Measurements from ENCODE around the gene SLC5A4. TPM values are rescaled to one million over a fixed set of nuclear protein-coding genes. Genes with fewer than 3 reads are reported as not detected.

Gene SLC5A4
- total and polyA plus RNA-seq, 2 of the 4 experiments (the other 2 are of a cell fraction) = 0.10 to 0.18 TPM

DNA sequence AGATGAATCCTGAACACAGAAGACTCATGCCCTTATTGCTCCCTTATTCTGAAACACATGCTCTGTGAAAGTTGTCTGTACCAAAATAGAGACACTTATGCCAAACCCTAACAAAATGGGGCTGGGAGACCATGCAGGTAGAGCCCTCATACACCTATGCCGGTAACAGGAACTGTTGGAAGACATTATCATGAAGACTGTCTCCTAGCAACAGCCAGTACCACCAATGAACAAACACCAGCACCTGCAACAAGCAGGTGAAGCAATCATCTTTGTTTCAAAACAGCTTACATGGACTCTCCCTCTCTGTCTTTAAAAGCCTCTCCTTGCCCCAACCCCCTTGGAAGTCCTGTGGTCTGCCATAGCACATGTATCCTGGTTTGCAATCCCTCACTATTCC, 17.2 kb downstream of the SLC5A4 start:
- Histone ChIP-seq H2BK120ac (ENCODE audit: low read depth, low read length) (no peak overlapping the region), H2AK9ac (replicated peaks; ENCODE audit: low read depth, low read length, poor library complexity) (no peak overlapping the region), H3K27me3 (ENCODE audit: control insufficient read depth, insufficient read depth, low read length) (no peaks in the 10 kb centered on the region), H3K79me1 (ENCODE audit: low read depth in 1 of 2, low read length in 2 of 2) (no peaks in the 10 kb centered on the region), H3K27ac (ENCODE audit: insufficient read depth, low read length) (no peak overlapping the region), H3K4ac (ENCODE audit: low read depth, low read length) (no peak overlapping the region), H3K4me3 (ENCODE audit: insufficient read depth, low read depth, low read length) (no peak overlapping the region), H2AFZ (replicated peaks; ENCODE audit: low read length, poor library complexity) (no peak overlapping the region), H2BK15ac (ENCODE audit: low read depth, low read length) (no peak overlapping the region), H4K20me1 (ENCODE audit: insufficient read depth, low read length) (no peaks in the 10 kb centered on the region), H3K9ac (ENCODE audit: low read depth, low read length) (no peak overlapping the region), H3K36me3 (ENCODE audit: control insufficient read depth, insufficient read depth, low read length) (no peaks in the 10 kb centered on the region), H3K14ac (replicated peaks; ENCODE audit: low read depth, low read length) (no peak overlapping the region), H3K4me1 (ENCODE audit: control insufficient read depth, insufficient read depth, low read length) (no peaks in the 10 kb centered on the region), H3K9me1 (ENCODE audit: insufficient read depth, low read length) (no peaks in the 10 kb centered on the region), H3K4me2 (ENCODE audit: low read depth, low read length) (no peak overlapping the region), H4K5ac (ENCODE audit: low read depth, low read length) (no peak overlapping the region), H3K9me3 (ENCODE audit: control insufficient read depth, insufficient read depth, low read length) (no peaks in the 10 kb centered on the region), H2AK5ac (ENCODE audit: low read depth, low read length) (no peak overlapping the region), H3K18ac (ENCODE audit: low read depth, low read length) (no peak overlapping the region), H4K91ac (ENCODE audit: insufficient read depth, low read depth, low read length) (no peak overlapping the region), H3K23ac (ENCODE audit: low read depth, low read length) (no peak overlapping the region), H3K56ac (ENCODE audit: extremely low read depth, insufficient read depth, low read length) (no peak overlapping the region), H2BK20ac (ENCODE audit: low read depth, low read length) (no peak overlapping the region), H4K8ac (ENCODE audit: low read depth in 2 of 2, low read length in 2 of 2) (no peak overlapping the region), H2BK5ac (ENCODE audit: low read depth, low read length, poor library complexity, severe bottlenecking) (no peak overlapping the region)
- TF ChIP-seq RAD21 (IDR thresholded peaks at IDR 0.05; ENCODE audit: low read length) (no peak), NFE2L2 (IDR thresholded peaks at IDR 0.05; ENCODE audit: low read depth, low read length) (no peak), CHD1 (IDR thresholded peaks at IDR 0.05; ENCODE audit: low read depth, low read length) (no peak), SMC3 (IDR thresholded peaks at IDR 0.05; ENCODE audit: low read depth, low read length) (no peak), CEBPB (IDR thresholded peaks at IDR 0.05; ENCODE audit: low read depth, low read length) (no peak), MAFK (IDR thresholded peaks at IDR 0.05; ENCODE audit: low read depth, low read length) (no peak), RFX5 (IDR thresholded peaks at IDR 0.05; ENCODE audit: low read depth, low read length) (no peak)
- TF ChIP-seq, protein P1, sequence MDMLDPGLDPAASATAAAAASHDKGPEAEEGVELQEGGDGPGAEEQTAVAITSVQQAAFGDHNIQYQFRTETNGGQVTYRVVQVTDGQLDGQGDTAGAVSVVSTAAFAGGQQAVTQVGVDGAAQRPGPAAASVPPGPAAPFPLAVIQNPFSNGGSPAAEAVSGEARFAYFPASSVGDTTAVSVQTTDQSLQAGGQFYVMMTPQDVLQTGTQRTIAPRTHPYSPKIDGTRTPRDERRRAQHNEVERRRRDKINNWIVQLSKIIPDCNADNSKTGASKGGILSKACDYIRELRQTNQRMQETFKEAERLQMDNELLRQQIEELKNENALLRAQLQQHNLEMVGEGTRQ (IDR thresholded peaks at IDR 0.05; ENCODE audit: low read depth, low read length) = no peak
- intact Hi-C loops (cut with micrococcal nuclease) (no loop called here), dilution Hi-C loops (cut with HindIII; ENCODE audit: low sequenced_read_pairs, unreplicated experiment) (no loop called here), in situ Hi-C loops (cut with MboI; ENCODE audit: low sequenced_read_pairs) (no loop called here)
- ATAC-seq (ENCODE audit: low read depth) (no peak), DNase-seq (no peak)
- WGBS, 2 experiments (ENCODE audit: extremely low coverage in 2 of 2, insufficient read length in 1 of 2) = 60% methylated on average over 1 of the region's 1 CpG; no CpG with 5 or more reads in 1 of the 2 experiments
- no TSS peak for BruUV-seq (replicated peaks)
- ChIA-PET CTCF (no interaction called here), POLR2A (ENCODE audit: unreplicated experiment) (no interaction called here)

Data from IMR-90 (cell line).